Measurements from ENCODE around the gene KHNYN. TPM values are rescaled to one million over a fixed set of nuclear protein-coding genes. Genes with fewer than 3 reads are reported as not detected.
A peak's percentile ranks its signal among the peaks of the same experiment; 100 is the strongest.
"Not testable (repeated sequence)": the region's sequence is repeated elsewhere in the genome, so short reads cannot be mapped to it uniquely, and the experiment has no call there.

The KHNYN gene
- total RNA-seq, 1 donor from 2014 or later, result 93.4 TPM

DNA sequence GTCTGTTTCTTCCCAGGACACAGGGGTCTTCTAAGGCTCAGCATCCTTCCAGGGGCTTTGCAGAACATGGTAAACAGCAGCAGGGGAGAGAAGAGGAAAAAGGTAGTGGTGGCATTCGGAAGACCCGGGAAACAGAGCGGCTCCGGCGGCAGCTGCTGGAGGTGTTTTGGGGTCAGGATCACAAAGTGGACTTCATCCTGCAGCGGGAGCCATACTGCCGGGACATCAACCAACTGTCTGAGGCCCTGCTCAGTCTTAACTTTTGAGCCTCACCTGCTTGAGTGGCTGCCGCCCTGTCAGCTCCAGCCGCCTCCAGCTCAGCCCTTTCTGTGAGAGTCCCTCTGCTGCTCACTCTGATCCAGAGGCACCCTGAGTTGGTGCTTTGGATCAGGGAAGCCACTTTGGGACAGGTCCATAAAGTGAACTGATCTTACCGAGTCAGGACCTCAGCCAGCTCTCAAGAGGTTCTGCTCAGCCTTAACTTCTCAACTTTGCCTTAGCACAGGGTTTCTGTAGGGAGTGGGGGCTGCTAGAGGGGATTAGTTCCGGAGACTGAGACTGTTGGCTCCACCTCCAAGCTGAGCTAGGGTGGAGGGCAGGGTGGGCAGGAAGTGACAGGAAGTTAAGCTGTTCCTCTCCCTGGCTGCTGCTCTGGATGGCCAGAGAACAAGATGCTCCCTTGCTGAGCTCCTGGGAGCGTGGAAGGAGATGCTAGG, 7.4 kb downstream of the KHNYN start:
- DNase-seq (ENCODE audit: low spot score), result no peak

GRCh38 chr14:24437736-24438067, 7.9 kb downstream of the KHNYN start:
- DNase-seq (ENCODE audit: low spot score), result no peak

- DNase-seq (ENCODE audit: low spot score), result no peak
Observed at GRCh38 chr14:24438223-24439097, 8.7 kb downstream of the KHNYN start.

DNA sequence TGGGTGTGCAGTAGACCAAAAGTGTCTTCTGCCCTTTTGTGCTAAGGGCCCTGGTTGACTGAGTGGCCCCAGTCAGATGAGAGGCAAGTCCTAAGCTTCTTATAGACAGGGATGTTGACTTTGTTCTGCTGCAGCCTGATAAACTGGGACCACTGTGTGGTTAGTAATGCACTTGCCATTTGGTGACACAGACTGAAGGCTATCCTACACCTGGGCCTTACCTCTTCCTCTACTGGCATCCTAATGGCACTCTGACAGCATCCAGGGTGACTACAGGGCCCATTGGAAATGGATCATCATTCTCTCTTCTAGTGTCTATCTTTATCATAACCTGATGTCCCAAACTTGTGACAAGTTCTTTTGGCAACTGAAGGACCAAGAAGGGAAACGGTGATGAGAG, 9.5 kb downstream of the KHNYN start:
- DNase-seq (ENCODE audit: low spot score), result no peak

- no peak for DNase-seq (ENCODE audit: low spot score)
Observed at GRCh38 chr14:24439830-24440605, 10.3 kb downstream of the KHNYN start.

- DNase-seq (ENCODE audit: low spot score), result no peak
Observed at GRCh38 chr14:24440606-24441399, 11.0 kb downstream of the KHNYN start.

- no peak for DNase-seq (ENCODE audit: low spot score)
Observed at GRCh38 chr14:24441485-24441884, 11.7 kb downstream of the KHNYN start.

GRCh38 chr14:24441904-24442239, 12.1 kb downstream of the KHNYN start:
- no peak for DNase-seq (ENCODE audit: low spot score)

- DNase-seq (ENCODE audit: low spot score), result peak; percentile 99
Observed at GRCh38 chr14:24442240-24443052, 12.7 kb downstream of the KHNYN start, which contains the start of gene SDR39U1. SDR39U1 (minus strand) TSS chr14:24442776; CDS start chr14:24442769, 7 bp downstream.

GRCh38 chr14:24443053-24443665, 13.4 kb downstream of the KHNYN start:
- DNase-seq (ENCODE audit: low spot score), result no peak

- DNase-seq (ENCODE audit: low spot score), result not testable (repeated sequence)
Observed at GRCh38 chr14:24450828-24451227, 21.1 kb downstream of the KHNYN start.

DNA sequence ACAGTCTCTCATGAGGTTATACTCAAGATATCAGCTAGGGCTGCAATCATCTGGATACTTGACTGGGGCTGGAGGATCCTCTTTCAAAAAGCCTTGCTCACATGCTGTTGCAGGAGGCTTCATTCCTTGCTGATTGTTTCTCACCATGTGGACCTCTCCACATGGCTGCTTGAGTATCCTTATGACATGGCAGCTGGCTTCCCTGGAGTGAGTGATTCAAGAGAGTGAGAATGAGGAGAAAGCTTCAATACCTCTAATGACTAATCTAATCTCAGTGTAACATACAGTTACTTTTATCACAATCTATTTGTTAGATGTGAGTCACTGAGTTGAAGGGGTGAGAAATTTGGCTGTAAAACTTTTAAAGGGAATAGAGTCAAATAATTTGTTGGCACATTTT, 27.2 kb downstream of the KHNYN start:
- DNase-seq (ENCODE audit: low spot score), result no peak

DNA sequence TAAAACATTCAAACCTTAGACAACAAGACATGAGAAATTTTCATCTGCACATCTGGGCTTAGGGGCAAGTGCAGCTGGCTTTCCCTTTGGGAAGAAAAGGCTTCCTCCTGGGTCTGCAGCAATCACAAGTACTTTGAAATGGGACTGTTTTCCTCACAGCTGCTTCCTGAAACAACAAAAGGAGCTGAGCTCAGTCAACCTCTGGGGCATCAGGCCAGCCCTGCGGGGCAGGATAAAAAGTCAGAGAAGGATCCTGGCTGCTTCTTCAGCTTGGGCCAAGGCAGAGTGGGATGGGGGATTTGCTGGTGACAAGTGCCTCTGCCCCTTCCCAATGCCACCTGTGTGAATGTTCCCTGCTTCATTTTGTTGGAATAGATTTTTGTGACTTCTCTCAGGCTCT, 29.0 kb downstream of the KHNYN start:
- DNase-seq (ENCODE audit: low spot score), result no peak

DNA sequence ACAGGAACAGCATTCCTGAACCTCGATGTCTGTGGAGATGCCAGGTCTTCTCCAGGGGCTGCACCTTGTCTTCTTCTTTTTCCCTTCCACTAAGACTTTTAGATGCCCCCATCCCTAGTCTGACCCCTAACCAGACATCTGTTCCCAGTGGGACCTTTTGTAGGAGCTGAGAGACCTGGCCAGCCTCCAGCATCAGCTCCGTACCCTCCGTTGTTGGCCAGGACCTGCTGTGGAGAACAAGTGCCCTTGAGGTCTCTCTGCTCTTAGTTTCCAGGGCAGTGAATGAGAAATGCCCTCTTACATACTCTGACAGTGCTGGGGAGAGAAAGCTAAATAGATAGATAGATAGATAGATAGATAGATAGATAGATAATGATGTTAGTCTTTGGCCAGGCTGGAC, 29.6 kb downstream of the KHNYN start:
- no peak for DNase-seq (ENCODE audit: low spot score)

DNA sequence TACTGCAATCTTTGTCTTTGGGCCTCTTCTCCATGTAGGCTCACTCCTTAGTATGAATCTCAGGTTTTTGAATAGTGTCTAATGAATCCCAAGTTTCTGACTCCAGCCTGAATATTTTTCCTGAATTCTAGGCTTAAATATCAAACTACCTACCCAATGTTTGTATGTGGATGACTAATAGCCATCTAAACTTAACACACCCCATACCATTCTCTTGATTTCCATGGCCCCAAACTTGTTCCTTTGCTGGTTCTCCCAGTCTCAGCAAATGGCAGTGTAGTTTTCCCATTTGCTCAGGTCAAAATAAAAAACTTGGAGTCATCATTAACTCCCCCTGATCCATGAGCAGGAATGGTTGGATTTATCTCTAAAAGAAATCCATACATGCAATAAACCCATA, 31.6 kb downstream of the KHNYN start:
- no peak for DNase-seq (ENCODE audit: low spot score)

DNA sequence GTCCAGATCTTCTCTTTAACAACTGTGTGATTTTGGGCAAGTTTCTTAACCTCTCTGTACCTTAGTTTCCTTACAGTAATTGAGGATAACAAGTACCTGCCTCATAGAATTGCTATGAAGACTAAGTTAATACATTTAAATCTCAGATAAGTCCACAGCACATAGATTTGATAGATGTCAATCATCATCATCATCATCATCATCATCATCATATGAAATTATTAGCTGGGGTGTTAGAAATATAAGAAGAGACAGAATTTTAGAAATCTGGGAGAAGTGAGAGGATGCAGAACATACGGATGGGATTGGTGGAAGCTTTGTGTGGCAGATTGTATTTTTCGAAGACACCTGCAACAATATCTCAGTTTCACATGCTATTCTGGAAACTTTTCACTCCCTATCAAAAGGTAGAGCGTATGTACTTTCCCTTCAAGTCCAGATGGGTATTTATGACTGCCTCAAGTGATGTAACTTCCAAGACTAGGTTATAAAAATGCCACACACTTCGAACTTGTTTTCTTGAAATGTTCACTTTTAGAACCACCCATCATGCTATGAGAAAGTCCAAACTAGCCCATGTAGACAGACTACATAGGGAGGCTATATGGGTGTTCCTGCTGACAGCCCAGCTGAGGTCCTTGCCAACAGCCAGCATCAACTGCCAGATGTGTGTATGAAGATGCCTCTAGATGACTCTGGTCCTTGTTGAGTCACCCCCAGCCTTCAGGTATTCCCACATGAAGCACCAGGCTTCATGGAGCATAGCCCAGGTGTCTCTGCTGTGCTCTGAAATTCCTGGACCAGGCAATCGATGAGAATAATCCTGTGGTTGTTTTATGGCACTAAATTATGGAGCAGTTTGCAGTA, 33.5 kb downstream of the KHNYN start:
- DNase-seq (ENCODE audit: low spot score), result no peak

GRCh38 chr14:24463884-24464785, 34.4 kb downstream of the KHNYN start:
- no peak for DNase-seq (ENCODE audit: low spot score)

GRCh38 chr14:24465368-24465767, 35.6 kb downstream of the KHNYN start:
- no peak for DNase-seq (ENCODE audit: low spot score)

Data from mucosa of gallbladder (tissue), 1 donor.